ENCODE measurements around the gene MRPL17. TPM values are rescaled to one million over a fixed set of nuclear protein-coding genes. Genes with fewer than 3 reads are reported as not detected.
A peak's percentile ranks its signal among the peaks of the same experiment; 100 is the strongest.

Gene MRPL17
- total RNA-seq, 3 donors from 2014 or later, result 16.8 to 25.2 (median 18.9) TPM

GRCh38 chr11:6657346-6657745, 25.8 kb downstream of the MRPL17 start:
- H3K36me3 ChIP-seq, result no peaks in the 10 kb centered on the region
- H3K4me1 ChIP-seq, result no peaks in the 10 kb centered on the region
- intact Hi-C loops (cut with DNase I; ENCODE audit: low total_unique reads), result no loop called here
- H3K9me3 ChIP-seq, result no peaks in the 10 kb centered on the region
- no peaks in the 10 kb centered on the region for H3K27me3 ChIP-seq
- no peak overlapping the region for H3K27ac ChIP-seq
- H3K4me3 ChIP-seq, result no peak overlapping the region
- no peak for TF ChIP-seq POLR2A (IDR thresholded peaks at IDR 0.05)
- TF ChIP-seq POLR2AphosphoS5 (IDR thresholded peaks at IDR 0.05), result no peak
- TF ChIP-seq, protein P1, sequence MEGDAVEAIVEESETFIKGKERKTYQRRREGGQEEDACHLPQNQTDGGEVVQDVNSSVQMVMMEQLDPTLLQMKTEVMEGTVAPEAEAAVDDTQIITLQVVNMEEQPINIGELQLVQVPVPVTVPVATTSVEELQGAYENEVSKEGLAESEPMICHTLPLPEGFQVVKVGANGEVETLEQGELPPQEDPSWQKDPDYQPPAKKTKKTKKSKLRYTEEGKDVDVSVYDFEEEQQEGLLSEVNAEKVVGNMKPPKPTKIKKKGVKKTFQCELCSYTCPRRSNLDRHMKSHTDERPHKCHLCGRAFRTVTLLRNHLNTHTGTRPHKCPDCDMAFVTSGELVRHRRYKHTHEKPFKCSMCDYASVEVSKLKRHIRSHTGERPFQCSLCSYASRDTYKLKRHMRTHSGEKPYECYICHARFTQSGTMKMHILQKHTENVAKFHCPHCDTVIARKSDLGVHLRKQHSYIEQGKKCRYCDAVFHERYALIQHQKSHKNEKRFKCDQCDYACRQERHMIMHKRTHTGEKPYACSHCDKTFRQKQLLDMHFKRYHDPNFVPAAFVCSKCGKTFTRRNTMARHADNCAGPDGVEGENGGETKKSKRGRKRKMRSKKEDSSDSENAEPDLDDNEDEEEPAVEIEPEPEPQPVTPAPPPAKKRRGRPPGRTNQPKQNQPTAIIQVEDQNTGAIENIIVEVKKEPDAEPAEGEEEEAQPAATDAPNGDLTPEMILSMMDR (IDR thresholded peaks at IDR 0.05), result no peak
- no peak for DNase-seq (ENCODE audit: low spot score in 2 of 2)

GRCh38 chr11:6656936-6657335, 26.2 kb downstream of the MRPL17 start:
- TF ChIP-seq POLR2A (IDR thresholded peaks at IDR 0.05) (no peak), POLR2AphosphoS5 (IDR thresholded peaks at IDR 0.05) (no peak)
- TF ChIP-seq, protein P1 (IDR thresholded peaks at IDR 0.05), result no peak
- H3K27me3 ChIP-seq, result no peaks in the 10 kb centered on the region
- no peaks in the 10 kb centered on the region for H3K36me3 ChIP-seq
- H3K4me3 ChIP-seq, result no peak overlapping the region
- H3K4me1 ChIP-seq, result no peaks in the 10 kb centered on the region
- no peaks in the 10 kb centered on the region for H3K9me3 ChIP-seq
- intact Hi-C loops (cut with DNase I; ENCODE audit: low total_unique reads), result no loop called here
- DNase-seq (ENCODE audit: low spot score in 2 of 2), result no peak
- H3K27ac ChIP-seq, result peak overlapping the region in 1 of 2 donors; percentile 19

- intact Hi-C loops (cut with DNase I; ENCODE audit: low total_unique reads), result no loop called here
- peak overlapping the region in 2 of 3 donors; percentile 59 to 85 for H3K4me3 ChIP-seq
- no peak for DNase-seq (ENCODE audit: low spot score in 2 of 2)
- no peaks in the 10 kb centered on the region for H3K27me3 ChIP-seq
- H3K27ac ChIP-seq, result peak overlapping the region; percentile 19 to 48
- H3K36me3 ChIP-seq, result no peaks in the 10 kb centered on the region
- H3K9me3 ChIP-seq, result no peaks in the 10 kb centered on the region
- TF ChIP-seq POLR2A (IDR thresholded peaks at IDR 0.05) (no peak), POLR2AphosphoS5 (IDR thresholded peaks at IDR 0.05) (no peak)
- TF ChIP-seq, protein P1 (IDR thresholded peaks at IDR 0.05), result no peak
- no peaks in the 10 kb centered on the region for H3K4me1 ChIP-seq
Measured at GRCh38 chr11:6656584-6656915, 26.6 kb downstream of the MRPL17 start.

DNA sequence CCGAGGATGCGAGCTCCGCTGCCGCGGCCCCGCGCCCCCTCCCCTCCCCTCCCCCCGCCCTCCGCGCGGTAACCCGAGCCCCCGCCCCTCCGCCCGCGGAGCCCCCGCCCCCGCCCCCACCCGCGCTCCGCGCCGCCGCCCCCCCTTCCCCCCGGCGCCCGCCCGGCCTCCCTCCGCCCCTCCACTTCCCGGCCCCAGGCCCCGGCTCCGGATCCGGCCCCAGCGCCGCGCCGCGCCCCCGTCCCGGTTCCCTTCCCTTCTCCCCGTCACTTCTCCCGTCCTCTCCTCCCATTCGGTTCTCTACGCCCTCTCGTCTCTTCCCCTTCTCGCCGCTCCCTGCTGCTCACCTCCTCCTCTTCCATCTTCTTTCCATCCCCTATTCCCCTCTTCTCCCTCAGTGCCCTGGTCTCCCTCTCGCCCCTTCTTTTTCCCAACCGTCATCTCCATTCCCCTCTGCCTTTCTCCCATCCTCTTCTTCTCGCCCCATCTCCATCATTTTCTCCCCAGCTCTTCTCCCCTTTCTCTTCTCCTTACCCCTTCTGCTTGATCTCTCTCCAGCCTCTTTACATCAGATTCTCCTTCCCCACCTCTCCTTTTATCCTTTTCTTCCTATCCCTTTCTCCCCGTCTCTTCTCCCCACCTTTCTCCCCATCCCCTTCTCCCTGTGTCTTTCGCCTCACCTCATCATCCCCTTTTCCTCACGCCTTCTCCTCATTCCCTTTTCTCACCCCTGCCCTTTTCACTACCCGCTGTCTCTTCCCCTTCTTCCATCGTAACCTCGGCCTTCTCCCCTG, 27.2 kb downstream of the MRPL17 start, which contains the start of gene DCHS1:
TSS of gene DCHS1 (minus strand) at position 20 of the 794 bp plus-strand sequence. CDS start 14,196 bp downstream, outside the sequence.
- no peaks in the 10 kb centered on the region for H3K9me3 ChIP-seq

More for the DNA sequence above, 27.2 kb downstream of the MRPL17 start, which contains the start of gene DCHS1:
- TF ChIP-seq POLR2A (IDR thresholded peaks at IDR 0.05), result no peak
- no peak for TF ChIP-seq POLR2AphosphoS5 (IDR thresholded peaks at IDR 0.05)
- TF ChIP-seq, protein P1 (IDR thresholded peaks at IDR 0.05), result no peak
- peak within 1 kb of the TSS; percentile 60 to 92 for H3K27ac ChIP-seq
- H3K4me3 ChIP-seq, result peak within 1 kb of the TSS; percentile 51 to 85 (median 59)
- no peak for DNase-seq (ENCODE audit: low spot score in 2 of 2)
- H3K4me1 ChIP-seq, result no peaks in the 10 kb centered on the region
- no peaks in the 10 kb centered on the region for H3K36me3 ChIP-seq
- no peaks in the 10 kb centered on the region for H3K27me3 ChIP-seq
- intact Hi-C loops (cut with DNase I; ENCODE audit: low total_unique reads), result loop anchor here (1.0 kb wide), 1 partner anchor 31 kb away; no protein-coding TSS in a partner anchor

Measured in breast epithelium (tissue), 4 donors.